Activated naive CD8-positive, alpha-beta T cell treated with anti-CD3 and anti-CD28 coated beads, Interleukin-2, amount 50 U/mL, for 24 hours (primary cell): ENCODE data around the gene FAM50B.

Experiments
- ATAC-seq: fragments of 150-1000 bp; cut with Tn5 transposase; one replicate; pipeline ENCODE4 v1.10.0; 2021
- DNase-seq: peaks from one replicate; pipeline ENCODE4 v3.0.0; 2021
- H3K27ac Mint-ChIP-seq: one replicate; pipeline ENCODE4 v1.8.0; 2021; ENCODE audit warnings: mild to moderate bottlenecking, mixed read lengths
- H3K27me3 Mint-ChIP-seq: one replicate; pipeline ENCODE4 v1.8.0; 2021; ENCODE audit warnings: mixed read lengths
- H3K36me3 Mint-ChIP-seq: one replicate; pipeline ENCODE4 v1.8.0; 2021; ENCODE audit warnings: low read depth, mixed read lengths
- H3K4me1 Mint-ChIP-seq: one replicate; pipeline ENCODE4 v1.8.0; 2021; ENCODE audit warnings: mixed read lengths
- H3K4me3 Mint-ChIP-seq: one replicate; pipeline ENCODE4 v1.8.0; 2021; ENCODE audit warnings: mild to moderate bottlenecking, moderate library complexity, mixed read lengths
- H3K9me3 Mint-ChIP-seq: one replicate; pipeline ENCODE4 v1.8.0; 2021; ENCODE audit warnings: mixed read lengths

Gene FAM50B

DNA sequence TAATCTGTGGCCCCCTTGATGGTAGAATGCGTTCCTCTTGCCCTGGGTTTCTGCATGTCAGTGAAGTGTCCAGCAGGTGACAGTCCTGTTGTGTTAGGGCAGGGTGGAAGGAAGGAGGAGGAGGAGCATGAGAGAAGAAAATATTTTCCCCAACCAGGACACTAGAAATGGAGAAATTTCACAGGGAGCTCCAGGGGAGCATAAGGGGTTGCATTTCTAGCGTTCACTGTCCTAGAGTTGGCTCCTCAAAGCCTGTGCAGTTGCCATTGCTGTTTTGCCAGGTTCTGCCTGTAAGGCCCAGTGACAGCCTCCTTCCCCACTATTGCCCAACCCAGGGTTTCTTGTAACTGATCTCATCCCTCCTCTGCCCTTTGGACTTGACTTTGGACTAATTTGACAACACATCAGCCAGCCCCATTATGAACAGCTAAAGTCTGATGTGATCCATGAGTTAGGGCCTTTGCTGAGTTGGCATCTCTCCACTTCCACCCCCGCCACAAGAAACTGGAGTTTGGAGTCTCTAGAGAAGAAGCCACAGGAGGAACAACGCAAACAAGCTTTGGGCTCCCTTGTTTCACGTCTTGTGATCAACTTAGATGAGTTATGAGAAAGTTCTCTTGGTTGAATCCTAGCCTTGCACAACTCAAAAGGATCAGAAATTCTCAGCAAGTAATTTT, 14.0 kb upstream of the FAM50B start:
- DNase-seq, result no peak
- Mint-ChIP-seq H3K4me3 (no peak overlapping the region), H3K4me1 (no peaks in the 10 kb centered on the region), H3K36me3 (no peaks in the 10 kb centered on the region), H3K27ac (no peak overlapping the region), H3K9me3 (no peaks in the 10 kb centered on the region), H3K27me3 (peaks cover 5% of the 10 kb centered on the region)
- ATAC-seq, result no peak

GRCh38 chr6:3835785-3836184, 13.4 kb upstream of the FAM50B start:
- no peaks in the 10 kb centered on the region for H3K36me3 Mint-ChIP-seq
- peaks cover 5% of the 10 kb centered on the region for H3K27me3 Mint-ChIP-seq
- ATAC-seq, result no peak
- H3K27ac Mint-ChIP-seq, result no peak overlapping the region
- no peak overlapping the region for H3K4me3 Mint-ChIP-seq
- H3K9me3 Mint-ChIP-seq, result no peaks in the 10 kb centered on the region
- no peaks in the 10 kb centered on the region for H3K4me1 Mint-ChIP-seq
- DNase-seq, result no peak

GRCh38 chr6:3836566-3836965, 12.6 kb upstream of the FAM50B start:
- ATAC-seq, result no peak
- Mint-ChIP-seq H3K4me1 (no peaks in the 10 kb centered on the region), H3K27me3 (peaks cover 1% of the 10 kb centered on the region), H3K4me3 (no peak overlapping the region), H3K27ac (no peak overlapping the region), H3K9me3 (no peaks in the 10 kb centered on the region), H3K36me3 (no peaks in the 10 kb centered on the region)
- no peak for DNase-seq

GRCh38 chr6:3837781-3838180, 11.4 kb upstream of the FAM50B start:
- no peaks in the 10 kb centered on the region for H3K9me3 Mint-ChIP-seq
- ATAC-seq (no peak), DNase-seq (no peak)
- H3K4me3 Mint-ChIP-seq, result no peak overlapping the region
- peaks cover 1% of the 10 kb centered on the region for H3K27me3 Mint-ChIP-seq
- no peaks in the 10 kb centered on the region for H3K36me3 Mint-ChIP-seq
- H3K4me1 Mint-ChIP-seq, result no peaks in the 10 kb centered on the region
- H3K27ac Mint-ChIP-seq, result no peak overlapping the region

GRCh38 chr6:3838992-3839867, 9.9 kb upstream of the FAM50B start:
- H3K27me3 Mint-ChIP-seq, result peaks cover 1% of the 10 kb centered on the region
- ATAC-seq (no peak), DNase-seq (no peak)
- H3K9me3 Mint-ChIP-seq, result no peaks in the 10 kb centered on the region
- H3K4me3 Mint-ChIP-seq, result no peak overlapping the region
- H3K27ac Mint-ChIP-seq, result no peak overlapping the region
- no peaks in the 10 kb centered on the region for H3K36me3 Mint-ChIP-seq
- H3K4me1 Mint-ChIP-seq, result no peaks in the 10 kb centered on the region

DNA sequence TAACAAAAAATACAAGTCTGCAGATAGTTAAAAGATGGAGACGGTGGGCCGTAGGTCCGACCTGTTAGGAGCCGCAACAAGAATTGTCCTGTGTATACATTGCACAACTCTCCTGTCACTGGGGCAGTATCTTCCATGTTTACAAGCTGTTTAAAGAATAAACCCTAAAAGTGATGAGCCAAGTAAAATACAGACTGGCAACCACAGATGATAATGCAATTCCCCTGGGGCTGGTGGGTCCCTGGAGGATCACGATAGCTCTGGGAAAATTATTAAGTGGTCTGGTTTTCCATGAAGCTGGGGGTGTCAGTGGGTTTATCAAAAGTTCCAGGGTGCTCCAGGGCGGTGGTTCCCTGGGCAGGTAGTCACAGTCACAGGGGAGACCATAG, 8.1 kb upstream of the FAM50B start:
- Mint-ChIP-seq H3K4me1 (no peaks in the 10 kb centered on the region), H3K36me3 (no peaks in the 10 kb centered on the region), H3K27ac (no peak overlapping the region), H3K9me3 (no peaks in the 10 kb centered on the region), H3K27me3 (peaks cover 1% of the 10 kb centered on the region), H3K4me3 (no peak overlapping the region)
- DNase-seq (no peak), ATAC-seq (no peak)

GRCh38 chr6:3841711-3842565, 7.2 kb upstream of the FAM50B start:
- no peak for ATAC-seq

GRCh38 chr6:3843379-3844096, 5.6 kb upstream of the FAM50B start:
- no peaks in the 10 kb centered on the region for H3K27me3 Mint-ChIP-seq
- H3K4me3 Mint-ChIP-seq, result no peak overlapping the region
- ATAC-seq, result no peak
- no peak overlapping the region for H3K27ac Mint-ChIP-seq
- H3K36me3 Mint-ChIP-seq, result no peaks in the 10 kb centered on the region
- H3K4me1 Mint-ChIP-seq, result peaks cover 11% of the 10 kb centered on the region
- no peaks in the 10 kb centered on the region for H3K9me3 Mint-ChIP-seq
- DNase-seq, result no peak

More at GRCh38 chr6:3841711-3842565, 7.2 kb upstream of the FAM50B start:
- no peaks in the 10 kb centered on the region for H3K4me1 Mint-ChIP-seq
- DNase-seq, result no peak
- H3K27me3 Mint-ChIP-seq, result peaks cover 1% of the 10 kb centered on the region
- H3K36me3 Mint-ChIP-seq, result no peaks in the 10 kb centered on the region
- H3K9me3 Mint-ChIP-seq, result no peaks in the 10 kb centered on the region
- H3K4me3 Mint-ChIP-seq, result no peak overlapping the region
- H3K27ac Mint-ChIP-seq, result no peak overlapping the region

DNA sequence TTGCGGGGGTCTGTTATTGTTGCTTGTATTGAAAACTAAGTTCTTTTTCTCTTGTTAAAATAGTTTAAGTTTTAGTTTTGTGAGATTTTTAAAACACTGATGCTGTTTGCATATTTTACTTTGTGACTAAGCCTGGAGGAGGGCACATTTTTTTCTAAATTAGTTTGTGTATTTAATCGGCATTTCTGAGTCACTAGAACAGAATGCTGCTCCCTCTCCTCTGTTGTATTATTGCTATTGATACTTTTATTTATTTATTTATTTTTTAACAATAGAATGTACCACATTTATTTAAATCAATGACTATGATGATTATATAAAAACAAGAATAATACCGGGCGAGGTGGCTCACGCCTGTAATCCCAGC, 5.1 kb upstream of the FAM50B start:
- Mint-ChIP-seq H3K4me3 (no peak overlapping the region), H3K36me3 (no peaks in the 10 kb centered on the region), H3K27me3 (no peaks in the 10 kb centered on the region), H3K4me1 (peaks cover 13% of the 10 kb centered on the region), H3K9me3 (no peaks in the 10 kb centered on the region), H3K27ac (no peak overlapping the region)
- DNase-seq, result no peak
- ATAC-seq, result no peak

DNA sequence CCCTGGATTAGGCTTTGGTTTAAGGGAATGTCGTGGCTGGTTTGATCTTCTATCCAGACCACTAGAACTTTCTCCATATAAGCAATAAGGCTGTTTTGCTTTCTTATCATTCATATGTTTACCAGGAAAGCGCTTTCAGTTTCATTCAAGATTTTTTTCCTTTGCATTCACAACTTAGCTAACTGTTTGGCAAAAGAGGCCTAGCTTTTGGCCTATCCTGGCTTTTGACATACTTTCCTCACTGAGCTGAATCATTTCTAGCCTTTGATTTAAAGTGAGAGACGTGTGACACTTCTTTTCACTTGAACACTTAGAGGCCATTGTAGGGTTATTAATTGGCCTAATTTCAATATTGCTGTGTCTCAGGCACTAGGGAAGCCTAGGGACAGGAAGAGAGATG, 1.7 kb upstream of the FAM50B start:
- Mint-ChIP-seq H3K4me1 (peaks cover 22% of the 10 kb centered on the region), H3K27me3 (no peaks in the 10 kb centered on the region), H3K36me3 (peaks cover 2% of the 10 kb centered on the region), H3K9me3 (no peaks in the 10 kb centered on the region), H3K27ac (no peak overlapping the region), H3K4me3 (peak overlapping the region; percentile 27)
- ATAC-seq, result no peak
- DNase-seq, result no peak

GRCh38 chr6:3848380-3848779, 793 bp upstream of the FAM50B start:
- Mint-ChIP-seq H3K36me3 (peaks cover 4% of the 10 kb centered on the region), H3K4me1 (peaks cover 22% of the 10 kb centered on the region), H3K9me3 (peaks cover 4% of the 10 kb centered on the region)

DNA sequence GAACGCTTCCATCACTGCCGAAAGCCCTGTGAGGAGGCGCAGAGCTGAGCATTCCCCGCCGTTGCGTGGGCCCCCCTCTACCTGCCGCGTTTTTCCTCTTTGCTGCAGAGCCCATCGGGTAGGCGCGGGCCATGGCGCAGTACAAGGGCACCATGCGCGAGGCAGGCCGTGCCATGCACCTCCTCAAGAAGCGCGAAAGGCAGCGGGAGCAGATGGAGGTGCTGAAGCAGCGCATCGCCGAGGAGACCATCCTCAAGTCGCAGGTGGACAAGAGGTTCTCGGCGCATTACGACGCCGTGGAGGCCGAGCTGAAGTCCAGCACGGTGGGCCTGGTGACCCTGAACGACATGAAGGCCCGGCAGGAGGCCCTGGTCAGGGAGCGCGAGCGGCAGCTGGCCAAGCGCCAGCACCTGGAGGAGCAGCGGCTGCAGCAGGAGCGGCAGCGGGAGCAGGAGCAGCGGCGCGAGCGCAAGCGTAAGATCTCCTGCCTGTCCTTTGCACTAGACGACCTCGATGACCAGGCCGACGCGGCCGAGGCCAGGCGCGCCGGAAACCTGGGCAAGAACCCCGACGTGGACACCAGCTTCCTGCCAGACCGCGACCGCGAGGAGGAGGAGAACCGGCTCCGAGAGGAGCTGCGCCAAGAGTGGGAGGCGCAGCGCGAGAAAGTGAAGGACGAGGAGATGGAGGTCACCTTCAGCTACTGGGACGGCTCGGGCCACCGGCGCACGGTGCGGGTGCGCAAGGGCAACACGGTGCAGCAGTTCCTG, 693 bp downstream of the FAM50B start:
- H3K36me3 Mint-ChIP-seq, result peaks cover 4% of the 10 kb centered on the region
- DNase-seq, result no peak
- peaks cover 22% of the 10 kb centered on the region for H3K4me1 Mint-ChIP-seq
- H3K27me3 Mint-ChIP-seq, result peaks cover 2% of the 10 kb centered on the region
- no peak for ATAC-seq
- peak overlapping the region; percentile 70 for H3K4me3 Mint-ChIP-seq
- H3K9me3 Mint-ChIP-seq, result peaks cover 4% of the 10 kb centered on the region
- H3K27ac Mint-ChIP-seq, result no peak overlapping the region

More at GRCh38 chr6:3848380-3848779, 793 bp upstream of the FAM50B start:
- ATAC-seq, result no peak
- Mint-ChIP-seq H3K4me3 (peak overlapping the region; percentile 70), H3K27ac (no peak overlapping the region), H3K27me3 (peaks cover 2% of the 10 kb centered on the region)
- no peak for DNase-seq

GRCh38 chr6:3850451-3851203, 1.5 kb downstream of the FAM50B start:
- Mint-ChIP-seq H3K4me3 (peak overlapping the region; percentile 21), H3K27me3 (peaks cover 2% of the 10 kb centered on the region), H3K36me3 (peaks cover 4% of the 10 kb centered on the region), H3K27ac (no peak overlapping the region), H3K9me3 (peaks cover 4% of the 10 kb centered on the region), H3K4me1 (peaks cover 22% of the 10 kb centered on the region)
- ATAC-seq, result no peak
- DNase-seq, result peak; percentile 24
